GM23338 (cell line): Measurements from ENCODE around the gene CADPS. TPM values are rescaled to one million over a fixed set of nuclear protein-coding genes. Genes with fewer than 3 reads are reported as not detected.

Experiments used
- ATAC-seq: fragments of 200-7000 bp; cut with Tn5 transposase; 3 replicates; pipeline ENCODE4 v1.9.1; 2020
- DNase-seq: peaks from one replicate; pipeline ENCODE4 v3.0.0-alpha.2; 2015; ENCODE audit warnings: low spot score
- H2AFZ ChIP-seq: fragments of 200-600 bp; sonication (generic); 2 replicates; pipeline ENCODE4 v1.8.0; 2016; ENCODE audit warnings: antibody characterized with exemption, mild to moderate bottlenecking, moderate library complexity
- H3F3A ChIP-seq: fragments of 200-600 bp; sonication (generic); replicated peaks from 2 replicates; pipeline ENCODE4 v1.8.0; 2017; ENCODE audit warnings: antibody characterized with exemption, mixed run types, low read depth
- H3K27ac ChIP-seq: fragments of 200-600 bp; sonication (generic); 2 replicates; pipeline ENCODE4 v1.6.1; 2016; ENCODE audit warnings: low read depth
- H3K27me3 ChIP-seq: fragments of 200-600 bp; sonication (generic); 2 replicates; pipeline ENCODE4 v1.8.0; 2016; ENCODE audit warnings: mild to moderate bottlenecking, mixed run types, moderate library complexity; ENCODE audit not compliant: insufficient read depth
- H3K36me3 ChIP-seq: fragments of 200-600 bp; sonication (generic); 2 replicates; pipeline ENCODE4 v1.8.0; 2016; ENCODE audit warnings: mild to moderate bottlenecking; ENCODE audit not compliant: insufficient read depth
- H3K4me1 ChIP-seq: fragments of 200-600 bp; sonication (generic); 2 replicates; pipeline ENCODE4 v1.8.0; 2016; ENCODE audit warnings: mild to moderate bottlenecking, moderate library complexity; ENCODE audit not compliant: insufficient read depth
- H3K4me2 ChIP-seq: fragments of 200-600 bp; sonication (generic); 2 replicates; pipeline ENCODE4 v1.7.1; 2017; ENCODE audit warnings: mixed run types
- H3K4me3 ChIP-seq: fragments of 200-600 bp; sonication (generic); 2 replicates; pipeline ENCODE4 v1.6.1; 2016; ENCODE audit warnings: mixed run types
- H3K79me2 ChIP-seq: fragments of 200-600 bp; sonication (generic); replicated peaks from 2 replicates; pipeline ENCODE4 v1.8.0; 2017; ENCODE audit warnings: mild to moderate bottlenecking; ENCODE audit not compliant: insufficient read depth
- H3K9me2 ChIP-seq: fragments of 200-600 bp; sonication (generic); 2 replicates; pipeline ENCODE4 v1.8.0; 2017; ENCODE audit not compliant: insufficient read depth
- H4K20me1 ChIP-seq: fragments of 200-600 bp; sonication (generic); replicated peaks from 2 replicates; pipeline ENCODE4 v1.8.0; 2017; ENCODE audit warnings: mild to moderate bottlenecking; ENCODE audit not compliant: insufficient read depth
- H3K27ac Mint-ChIP-seq: 2 replicates; pipeline ENCODE4 v1.8.0; 2020; ENCODE audit warnings: inconsistent platforms, mild to moderate bottlenecking, moderate library complexity, mixed read lengths
- H3K27me3 Mint-ChIP-seq: 3 replicates; pipeline ENCODE4 v1.8.0; 2022; ENCODE audit warnings: low read depth, mild to moderate bottlenecking, moderate library complexity, mixed read lengths, inconsistent platforms; ENCODE audit not compliant: insufficient read depth, poor library complexity
- H3K36me3 Mint-ChIP-seq: 3 replicates; pipeline ENCODE4 v1.8.0; 2021; ENCODE audit warnings: low read depth, mild to moderate bottlenecking, inconsistent platforms, moderate library complexity, mixed read lengths
- H3K4me1 Mint-ChIP-seq: 3 replicates; pipeline ENCODE4 v1.8.0; 2020; ENCODE audit warnings: mild to moderate bottlenecking, inconsistent platforms, mixed read lengths
- H3K4me3 Mint-ChIP-seq: 3 replicates; pipeline ENCODE4 v1.8.0; 2021; ENCODE audit warnings: moderate library complexity, mild to moderate bottlenecking, inconsistent platforms, mixed read lengths
- H3K9me3 Mint-ChIP-seq: 3 replicates; pipeline ENCODE4 v1.8.0; 2020; ENCODE audit warnings: moderate library complexity, mild to moderate bottlenecking, inconsistent platforms, mixed read lengths
- CREB1 ChIP-seq: fragments of 250-450 bp; sonication (Bioruptor Pico); IDR thresholded peaks from 2 replicates; pipeline ENCODE4 v1.5.0; 2020; ENCODE audit warnings: low read depth, mild to moderate bottlenecking, moderate library complexity
- EZH2 ChIP-seq: fragments of 200-600 bp; sonication (generic); IDR thresholded peaks from one replicate; pipeline ENCODE4 v1.8.0; 2017; ENCODE audit warnings: antibody characterized with exemption, mild to moderate bottlenecking, low read depth; ENCODE audit not compliant: unreplicated experiment
- EZH2phosphoT487 ChIP-seq: fragments of 200-600 bp; sonication (generic); IDR thresholded peaks from one replicate; pipeline ENCODE4 v1.8.1; 2018; ENCODE audit warnings: antibody characterized with exemption; ENCODE audit not compliant: unreplicated experiment
- JUNB ChIP-seq: IDR thresholded peaks from one replicate; pipeline ENCODE4 v1.6.1; 2016; ENCODE audit warnings: antibody characterized with exemption; ENCODE audit not compliant: unreplicated experiment
- NANOG ChIP-seq: IDR thresholded peaks from 2 replicates; pipeline ENCODE4 v1.6.1; 2016; ENCODE audit warnings: antibody characterized with exemption, borderline replicate concordance
- STAT1 ChIP-seq: IDR thresholded peaks from one replicate; pipeline ENCODE4 v1.6.1; 2016; ENCODE audit warnings: antibody characterized with exemption; ENCODE audit not compliant: unreplicated experiment
- polyA plus RNA-seq: library from polyadenylated mRNA; unstranded; fragments of >200 nt; fragmentation: Nextera tagmentation; extraction: Ambion mirVana; gene quantifications from 2 replicates; pipeline ENCODE4 v1.2.1, GENCODE V29; 2016
- total RNA-seq: library from RNA; depleted of rRNA; stranded (reverse); fragments of >200 nt; shearing (Covaris generic); gene quantifications from 2 replicates; pipeline ENCODE4 v1.2.3, GENCODE V29; 2014
- TF ChIP-seq, protein P1 (sequence below), 2 experiments: fragments of 200-600 bp in 1 of 2; sonication (generic) in 1 of 2; conservative IDR thresholded peaks; 2 replicates each; pipeline versions ENCODE4 v1.5.1 to v1.6.1; 2016 to 2017; ENCODE audit warnings: antibody characterized with exemption in 2 of 2, low read depth in 2 of 2, mild to moderate bottlenecking in 2 of 2, moderate library complexity in 1 of 2
- TF ChIP-seq, protein P2 (sequence below): IDR thresholded peaks from 2 replicates; pipeline ENCODE4 v1.6.1; 2016; ENCODE audit warnings: antibody characterized with exemption
- TF ChIP-seq, protein P3 (sequence below): IDR thresholded peaks from one replicate; pipeline ENCODE4 v1.6.1; 2018; ENCODE audit warnings: antibody characterized with exemption; ENCODE audit not compliant: unreplicated experiment

The CADPS gene
- total and polyA plus RNA-seq, 2 experiments from 2014 or later, result 14.7 to 22.0 TPM

DNA sequence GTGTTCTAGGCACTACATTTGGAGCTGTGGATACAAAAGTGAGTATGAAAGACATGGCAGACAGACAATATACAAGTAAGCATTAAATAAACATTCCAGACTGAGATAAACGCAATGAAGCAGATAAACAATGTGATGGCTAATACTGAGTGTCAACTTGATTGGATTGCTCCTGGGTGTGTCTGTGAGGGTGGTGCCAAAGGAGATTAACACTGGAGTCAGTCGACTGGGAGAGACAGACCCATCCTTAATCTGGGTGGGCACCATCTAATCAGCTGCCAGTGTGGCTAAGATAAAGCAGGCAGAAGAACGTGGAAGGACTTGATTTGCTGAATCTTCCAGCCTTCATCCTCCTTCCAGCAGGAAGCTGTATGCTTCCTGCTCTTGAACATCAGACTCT, 77.2 kb downstream of the CADPS start:
- Mint-ChIP-seq H3K27me3 (peaks cover 4% of the 10 kb centered on the region), H3K4me1 (peaks cover 30% of the 10 kb centered on the region), H3K27ac (peak overlapping the region; percentile 32; the same call in 1 of the 2 replicates), H3K4me3 (no peak overlapping the region), H3K9me3 (no peaks in the 10 kb centered on the region), H3K36me3 (no peaks in the 10 kb centered on the region)
- Histone ChIP-seq H4K20me1 (no peaks in the 10 kb centered on the region), H3K79me2 (no peaks in the 10 kb centered on the region), H3K4me3 (no peak overlapping the region), H3F3A (no peaks in the 10 kb centered on the region), H3K4me1 (peaks cover 29% of the 10 kb centered on the region; the same call in 1 of the 2 replicates), H3K9me2 (peaks cover 13% of the 10 kb centered on the region), H2AFZ (no peak overlapping the region), H3K4me2 (no peak overlapping the region), H3K36me3 (no peaks in the 10 kb centered on the region), H3K27ac (no peak overlapping the region), H3K27me3 (no peaks in the 10 kb centered on the region)
- TF ChIP-seq, protein P1, sequence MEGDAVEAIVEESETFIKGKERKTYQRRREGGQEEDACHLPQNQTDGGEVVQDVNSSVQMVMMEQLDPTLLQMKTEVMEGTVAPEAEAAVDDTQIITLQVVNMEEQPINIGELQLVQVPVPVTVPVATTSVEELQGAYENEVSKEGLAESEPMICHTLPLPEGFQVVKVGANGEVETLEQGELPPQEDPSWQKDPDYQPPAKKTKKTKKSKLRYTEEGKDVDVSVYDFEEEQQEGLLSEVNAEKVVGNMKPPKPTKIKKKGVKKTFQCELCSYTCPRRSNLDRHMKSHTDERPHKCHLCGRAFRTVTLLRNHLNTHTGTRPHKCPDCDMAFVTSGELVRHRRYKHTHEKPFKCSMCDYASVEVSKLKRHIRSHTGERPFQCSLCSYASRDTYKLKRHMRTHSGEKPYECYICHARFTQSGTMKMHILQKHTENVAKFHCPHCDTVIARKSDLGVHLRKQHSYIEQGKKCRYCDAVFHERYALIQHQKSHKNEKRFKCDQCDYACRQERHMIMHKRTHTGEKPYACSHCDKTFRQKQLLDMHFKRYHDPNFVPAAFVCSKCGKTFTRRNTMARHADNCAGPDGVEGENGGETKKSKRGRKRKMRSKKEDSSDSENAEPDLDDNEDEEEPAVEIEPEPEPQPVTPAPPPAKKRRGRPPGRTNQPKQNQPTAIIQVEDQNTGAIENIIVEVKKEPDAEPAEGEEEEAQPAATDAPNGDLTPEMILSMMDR (conservative IDR thresholded peaks at IDR 0.05; ENCODE audit: low read depth in 2 of 2), result no peak
- TF ChIP-seq CREB1 (CRISPR knock-in tag), result no peak
- no peak for TF ChIP-seq STAT1
- ATAC-seq (no peak), DNase-seq (no peak)

DNA sequence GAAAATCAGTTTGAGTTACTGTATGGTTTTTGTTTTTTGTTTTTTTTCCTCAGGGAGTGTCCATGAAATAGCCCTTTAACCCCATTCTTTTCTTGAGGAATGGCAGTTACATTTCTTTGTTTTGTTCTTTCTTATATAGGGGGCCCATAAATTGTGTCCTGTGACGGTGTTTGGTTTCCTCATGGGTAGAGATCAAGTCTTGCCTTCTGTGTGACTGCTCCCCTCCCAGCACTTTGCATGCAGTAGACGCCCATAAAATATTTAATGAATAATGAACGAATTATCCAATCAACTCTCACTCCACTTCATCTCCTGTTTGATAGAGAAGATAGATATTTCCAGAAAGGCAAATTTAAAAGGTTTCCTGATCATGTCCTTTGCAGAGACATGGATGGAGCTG, 78.1 kb downstream of the CADPS start:
- H3K27ac ChIP-seq, result peak overlapping the region; percentile 17
- DNase-seq, result no peak
- no peaks in the 10 kb centered on the region for H3K9me3 Mint-ChIP-seq
- no peaks in the 10 kb centered on the region for H3K36me3 ChIP-seq
- no peak overlapping the region for H3K4me3 Mint-ChIP-seq
- no peaks in the 10 kb centered on the region for H3K27me3 ChIP-seq
- peak overlapping the region; percentile 95 for H3K27ac Mint-ChIP-seq
- H3F3A ChIP-seq, result no peaks in the 10 kb centered on the region
- peaks cover 4% of the 10 kb centered on the region for H3K27me3 Mint-ChIP-seq
- H3K9me2 ChIP-seq, result peaks cover 13% of the 10 kb centered on the region
- no peaks in the 10 kb centered on the region for H3K36me3 Mint-ChIP-seq
- no peak overlapping the region for H3K4me2 ChIP-seq
- no peak overlapping the region for H2AFZ ChIP-seq
- no peak overlapping the region for H3K4me3 ChIP-seq
- peaks cover 30% of the 10 kb centered on the region for H3K4me1 Mint-ChIP-seq
- no peak for ATAC-seq
- no peaks in the 10 kb centered on the region for H4K20me1 ChIP-seq
- H3K79me2 ChIP-seq, result no peaks in the 10 kb centered on the region
- H3K4me1 ChIP-seq, result peaks cover 29% of the 10 kb centered on the region; the same call in 1 of the 2 replicates
- TF ChIP-seq, protein P2, sequence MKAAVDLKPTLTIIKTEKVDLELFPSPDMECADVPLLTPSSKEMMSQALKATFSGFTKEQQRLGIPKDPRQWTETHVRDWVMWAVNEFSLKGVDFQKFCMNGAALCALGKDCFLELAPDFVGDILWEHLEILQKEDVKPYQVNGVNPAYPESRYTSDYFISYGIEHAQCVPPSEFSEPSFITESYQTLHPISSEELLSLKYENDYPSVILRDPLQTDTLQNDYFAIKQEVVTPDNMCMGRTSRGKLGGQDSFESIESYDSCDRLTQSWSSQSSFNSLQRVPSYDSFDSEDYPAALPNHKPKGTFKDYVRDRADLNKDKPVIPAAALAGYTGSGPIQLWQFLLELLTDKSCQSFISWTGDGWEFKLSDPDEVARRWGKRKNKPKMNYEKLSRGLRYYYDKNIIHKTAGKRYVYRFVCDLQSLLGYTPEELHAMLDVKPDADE, result no peak
- TF ChIP-seq, protein P3, sequence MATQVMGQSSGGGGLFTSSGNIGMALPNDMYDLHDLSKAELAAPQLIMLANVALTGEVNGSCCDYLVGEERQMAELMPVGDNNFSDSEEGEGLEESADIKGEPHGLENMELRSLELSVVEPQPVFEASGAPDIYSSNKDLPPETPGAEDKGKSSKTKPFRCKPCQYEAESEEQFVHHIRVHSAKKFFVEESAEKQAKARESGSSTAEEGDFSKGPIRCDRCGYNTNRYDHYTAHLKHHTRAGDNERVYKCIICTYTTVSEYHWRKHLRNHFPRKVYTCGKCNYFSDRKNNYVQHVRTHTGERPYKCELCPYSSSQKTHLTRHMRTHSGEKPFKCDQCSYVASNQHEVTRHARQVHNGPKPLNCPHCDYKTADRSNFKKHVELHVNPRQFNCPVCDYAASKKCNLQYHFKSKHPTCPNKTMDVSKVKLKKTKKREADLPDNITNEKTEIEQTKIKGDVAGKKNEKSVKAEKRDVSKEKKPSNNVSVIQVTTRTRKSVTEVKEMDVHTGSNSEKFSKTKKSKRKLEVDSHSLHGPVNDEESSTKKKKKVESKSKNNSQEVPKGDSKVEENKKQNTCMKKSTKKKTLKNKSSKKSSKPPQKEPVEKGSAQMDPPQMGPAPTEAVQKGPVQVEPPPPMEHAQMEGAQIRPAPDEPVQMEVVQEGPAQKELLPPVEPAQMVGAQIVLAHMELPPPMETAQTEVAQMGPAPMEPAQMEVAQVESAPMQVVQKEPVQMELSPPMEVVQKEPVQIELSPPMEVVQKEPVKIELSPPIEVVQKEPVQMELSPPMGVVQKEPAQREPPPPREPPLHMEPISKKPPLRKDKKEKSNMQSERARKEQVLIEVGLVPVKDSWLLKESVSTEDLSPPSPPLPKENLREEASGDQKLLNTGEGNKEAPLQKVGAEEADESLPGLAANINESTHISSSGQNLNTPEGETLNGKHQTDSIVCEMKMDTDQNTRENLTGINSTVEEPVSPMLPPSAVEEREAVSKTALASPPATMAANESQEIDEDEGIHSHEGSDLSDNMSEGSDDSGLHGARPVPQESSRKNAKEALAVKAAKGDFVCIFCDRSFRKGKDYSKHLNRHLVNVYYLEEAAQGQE, result no peak
- no peak for TF ChIP-seq EZH2
- TF ChIP-seq EZH2phosphoT487, result no peak
- no peak for TF ChIP-seq STAT1
- TF ChIP-seq NANOG, result no peak
- TF ChIP-seq JUNB, result no peak
